Measurements from ENCODE around the gene MINDY2.
"Not testable (repeated sequence)": the region's sequence is repeated elsewhere in the genome, so short reads cannot be mapped to it uniquely, and the experiment has no call there.

Gene MINDY2

GRCh38 chr15:58880320-58880719 lies 109.2 kb downstream of the MINDY2 start:
- TF ChIP-seq, protein P1, sequence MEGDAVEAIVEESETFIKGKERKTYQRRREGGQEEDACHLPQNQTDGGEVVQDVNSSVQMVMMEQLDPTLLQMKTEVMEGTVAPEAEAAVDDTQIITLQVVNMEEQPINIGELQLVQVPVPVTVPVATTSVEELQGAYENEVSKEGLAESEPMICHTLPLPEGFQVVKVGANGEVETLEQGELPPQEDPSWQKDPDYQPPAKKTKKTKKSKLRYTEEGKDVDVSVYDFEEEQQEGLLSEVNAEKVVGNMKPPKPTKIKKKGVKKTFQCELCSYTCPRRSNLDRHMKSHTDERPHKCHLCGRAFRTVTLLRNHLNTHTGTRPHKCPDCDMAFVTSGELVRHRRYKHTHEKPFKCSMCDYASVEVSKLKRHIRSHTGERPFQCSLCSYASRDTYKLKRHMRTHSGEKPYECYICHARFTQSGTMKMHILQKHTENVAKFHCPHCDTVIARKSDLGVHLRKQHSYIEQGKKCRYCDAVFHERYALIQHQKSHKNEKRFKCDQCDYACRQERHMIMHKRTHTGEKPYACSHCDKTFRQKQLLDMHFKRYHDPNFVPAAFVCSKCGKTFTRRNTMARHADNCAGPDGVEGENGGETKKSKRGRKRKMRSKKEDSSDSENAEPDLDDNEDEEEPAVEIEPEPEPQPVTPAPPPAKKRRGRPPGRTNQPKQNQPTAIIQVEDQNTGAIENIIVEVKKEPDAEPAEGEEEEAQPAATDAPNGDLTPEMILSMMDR (IDR thresholded peaks at IDR 0.05; ENCODE audit: low read length, missing control alignments) = no peak
- DNase-seq (ENCODE audit: low read depth) = no peak
- no peak overlapping the region for H3K4me3 ChIP-seq (replicated peaks; ENCODE audit: low read depth, low read length)

GRCh38 chr15:58882243-58882642 lies 111.1 kb downstream of the MINDY2 start:
- TF ChIP-seq, protein P1 (IDR thresholded peaks at IDR 0.05; ENCODE audit: low read length, missing control alignments) = no peak
- no peak for DNase-seq (ENCODE audit: low read depth)
- H3K4me3 ChIP-seq (replicated peaks; ENCODE audit: low read depth, low read length) = no peak overlapping the region

- not testable (repeated sequence) for H3K4me3 ChIP-seq (replicated peaks; ENCODE audit: low read depth, low read length); DNase-seq (ENCODE audit: low read depth)
Observed at GRCh38 chr15:58883926-58884325, 112.8 kb downstream of the MINDY2 start.

- no peak for DNase-seq (ENCODE audit: low read depth)
- H3K4me3 ChIP-seq (replicated peaks; ENCODE audit: low read depth, low read length) = no peak overlapping the region
- TF ChIP-seq, protein P1 (IDR thresholded peaks at IDR 0.05; ENCODE audit: low read length, missing control alignments) = no peak
Observed at GRCh38 chr15:58886921-58887320, 115.8 kb downstream of the MINDY2 start.

- DNase-seq (ENCODE audit: low read depth) = peak; percentile 20
- TF ChIP-seq, protein P1 (IDR thresholded peaks at IDR 0.05; ENCODE audit: low read length, missing control alignments) = no peak
Observed at GRCh38 chr15:58889363-58889762, 118.3 kb downstream of the MINDY2 start.

DNA sequence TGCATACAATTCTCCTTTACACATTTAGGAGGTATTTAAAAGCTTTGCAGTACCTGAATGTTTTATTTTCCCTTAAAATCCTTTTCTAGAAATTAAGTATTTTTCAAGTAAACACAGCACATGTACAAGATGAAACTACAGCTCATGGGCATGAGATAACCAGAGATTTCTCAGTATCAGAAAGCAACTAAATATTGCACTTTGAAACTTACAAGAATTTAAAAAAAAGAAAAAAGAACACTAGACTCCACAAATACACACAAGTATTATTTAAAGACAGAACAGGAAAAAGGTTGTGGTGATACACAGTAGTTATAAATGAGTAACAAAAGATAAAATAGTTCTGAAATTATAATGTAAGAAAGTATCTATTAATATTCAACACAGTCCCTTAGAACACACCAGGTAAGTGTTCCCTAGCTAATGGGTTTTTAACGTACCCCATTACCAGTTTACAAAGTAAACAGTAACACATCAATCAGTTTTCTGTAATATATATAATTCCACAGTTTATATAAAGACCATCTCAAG lies 127.1 kb downstream of the MINDY2 start:
- no peak overlapping the region for H3K4me3 ChIP-seq (replicated peaks; ENCODE audit: low read depth, low read length)
- TF ChIP-seq, protein P1 (IDR thresholded peaks at IDR 0.05; ENCODE audit: low read length, missing control alignments) = no peak
- no peak for DNase-seq (ENCODE audit: low read depth)

More at GRCh38 chr15:58889363-58889762, 118.3 kb downstream of the MINDY2 start:
- no peak overlapping the region for H3K4me3 ChIP-seq (replicated peaks; ENCODE audit: low read depth, low read length)

GRCh38 chr15:58900631-58901030 lies 129.5 kb downstream of the MINDY2 start:
- no peak overlapping the region for H3K4me3 ChIP-seq (replicated peaks; ENCODE audit: low read depth, low read length)
- TF ChIP-seq, protein P1 (IDR thresholded peaks at IDR 0.05; ENCODE audit: low read length, missing control alignments) = no peak
- no peak for DNase-seq (ENCODE audit: low read depth)

Data from fibroblast of pulmonary artery (primary cell).